H1 (cell line): ENCODE data around the gene CFLAR. TPM values are rescaled to one million over a fixed set of nuclear protein-coding genes. Genes with fewer than 3 reads are reported as not detected.

ENCODE experiments used
- CTCF ChIA-PET: fragments of 300-600 bp; sonication (Branson Sonifier 250); formaldehyde crosslinking; loops from one replicate; lab custom pipeline; 2021; ENCODE audit not compliant: partially characterized antibody; lab: Charles Lee
- POLR2A ChIA-PET: fragments of 300-600 bp; sonication (Branson Sonifier 250); formaldehyde crosslinking; loops from one replicate; lab custom pipeline; 2021; ENCODE audit warnings: inconsistent platforms; ENCODE audit not compliant: partially characterized antibody; lab: Charles Lee
- DNase-seq, 2 experiments: peaks; one replicate each; pipeline versions ENCODE4 v3.0.0 to v3.0.0-alpha.2; 2010 to 2022; ENCODE audit warnings: low spot score in 2 of 2, low read depth in 1 of 2, mixed read lengths in 1 of 2
- FAIRE-seq: peaks from 2 replicates; lab custom pipeline; 2011; peaks lifted over from hg19 to GRCh38; lab: Jason Lieb, UNC
- H2AFZ ChIP-seq: 2 replicates; pipeline ENCODE4 v1.8.1; 2012; ENCODE audit warnings: low read length, inconsistent platforms
- H2AK5ac ChIP-seq: 2 replicates; pipeline ENCODE4 v1.6.1; 2013; ENCODE audit warnings: low read depth, low read length
- H2BK120ac ChIP-seq: replicated peaks from 2 replicates; pipeline ENCODE3; 2013; ENCODE audit warnings: low read depth, low read length, inconsistent platforms
- H2BK12ac ChIP-seq: 2 replicates; pipeline ENCODE4 v1.6.1; 2013; ENCODE audit warnings: low read depth, low read length
- H2BK15ac ChIP-seq: 2 replicates; pipeline ENCODE4 v1.6.1; 2013; ENCODE audit warnings: low read length
- H2BK20ac ChIP-seq: 2 replicates; pipeline ENCODE4 v1.6.1; 2013; ENCODE audit warnings: low read length
- H2BK5ac ChIP-seq: 2 replicates; pipeline ENCODE4 v1.6.1; 2013; ENCODE audit warnings: low read depth, low read length
- H3K14ac ChIP-seq: 2 replicates; pipeline ENCODE4 v1.6.1; 2013; ENCODE audit warnings: inconsistent platforms; ENCODE audit not compliant: insufficient read length
- H3K18ac ChIP-seq: 2 replicates; pipeline ENCODE4 v1.6.1; 2013; ENCODE audit warnings: low read length; ENCODE audit errors: extremely low read depth
- H3K23ac ChIP-seq: 2 replicates; pipeline ENCODE4 v1.6.1; 2013; ENCODE audit warnings: inconsistent platforms; ENCODE audit not compliant: insufficient read length
- H3K23me2 ChIP-seq: 2 replicates; pipeline ENCODE4 v1.6.1; 2013; ENCODE audit warnings: low read depth, low read length
- H3K27ac ChIP-seq: 2 replicates; pipeline ENCODE4 v1.6.1; 2011; ENCODE audit warnings: low read depth, low read length, inconsistent platforms
- H3K27me3 ChIP-seq, 4 experiments: replicated peaks in 1 of 4; 1 replicate in 1 of 4; 2 replicates in 3 of 4; pipeline versions ENCODE4 v1.6.1 to v1.8.1; 2011 to 2013; ENCODE audit warnings: low read length in 3 of 4, mild to moderate bottlenecking in 3 of 4, inconsistent platforms in 2 of 4, mixed read lengths in 2 of 4, moderate library complexity in 1 of 4; ENCODE audit not compliant: control insufficient read depth in 3 of 4, insufficient read depth in 3 of 4; ENCODE audit errors: extremely low read depth in 1 of 4
- H3K36me3 ChIP-seq, 4 experiments: 2 replicates each; pipeline versions ENCODE4 v1.6.1 to v1.8.1; 2011 to 2013; ENCODE audit warnings: mild to moderate bottlenecking in 4 of 4, low read length in 3 of 4, moderate library complexity in 2 of 4, control low read depth in 1 of 4, inconsistent platforms in 1 of 4; ENCODE audit not compliant: insufficient read depth in 4 of 4, control insufficient read depth in 2 of 4
- H3K4ac ChIP-seq: replicated peaks from 2 replicates; pipeline ENCODE3; 2013; ENCODE audit warnings: low read length, low read depth, mixed read lengths, inconsistent platforms; ENCODE audit not compliant: insufficient read length
- H3K4me1 ChIP-seq, 4 experiments: replicated peaks in 1 of 4; 1 replicate in 1 of 4; 2 replicates in 3 of 4; pipeline versions ENCODE4 v1.6.1 to v1.8.1; 2011 to 2013; ENCODE audit warnings: low read length in 3 of 4, inconsistent platforms in 2 of 4, mixed read lengths in 1 of 4; ENCODE audit not compliant: insufficient read depth in 4 of 4, control insufficient read depth in 3 of 4
- H3K4me2 ChIP-seq, 2 experiments: 2 replicates each; pipeline versions ENCODE4 v1.6.1 to v1.8.1; 2011 to 2013; ENCODE audit warnings: low read depth in 2 of 2, low read length in 2 of 2, control low read depth in 1 of 2, inconsistent platforms in 1 of 2, mild to moderate bottlenecking in 1 of 2; ENCODE audit not compliant: insufficient read depth in 1 of 2
- H3K4me3 ChIP-seq, 4 experiments: fragments of 200-600, 300-600 bp in 1 of 4; sonication (generic), shearing (Covaris generic), sonication (Bioruptor Twin) in 1 of 4; 2 replicates each; pipeline versions ENCODE4 v1.5.1 to v1.8.1; 2011 to 2016; ENCODE audit warnings: low read length in 4 of 4, low read depth in 3 of 4, control low read depth in 2 of 4, inconsistent platforms in 2 of 4, mild to moderate bottlenecking in 2 of 4, mixed read lengths in 1 of 4, moderate library complexity in 1 of 4; ENCODE audit not compliant: insufficient read depth in 2 of 4; ENCODE audit errors: extremely low read depth in 1 of 4
- H3K56ac ChIP-seq: replicated peaks from 2 replicates; pipeline ENCODE3; 2013; ENCODE audit warnings: low read depth, mild to moderate bottlenecking, mixed read lengths, low read length, inconsistent platforms; ENCODE audit not compliant: insufficient read length
- H3K79me1 ChIP-seq: 2 replicates; pipeline ENCODE4 v1.6.1; 2013; ENCODE audit warnings: low read depth, low read length, control low read depth
- H3K79me2 ChIP-seq, 2 experiments: 2 replicates each; pipeline versions ENCODE4 v1.6.1 to v1.8.1; 2012 to 2013; ENCODE audit warnings: low read length in 2 of 2, mild to moderate bottlenecking in 2 of 2, inconsistent platforms in 1 of 2; ENCODE audit not compliant: insufficient read depth in 2 of 2, control insufficient read depth in 1 of 2
- H3K9ac ChIP-seq, 4 experiments: replicated peaks in 1 of 4; 1 replicate in 1 of 4; 2 replicates in 3 of 4; pipeline versions ENCODE4 v1.6.1 to v1.8.1; 2011 to 2013; ENCODE audit warnings: low read depth in 3 of 4, low read length in 3 of 4, control low read depth in 2 of 4, mild to moderate bottlenecking in 2 of 4, moderate library complexity in 2 of 4, inconsistent platforms in 1 of 4; ENCODE audit errors: extremely low read depth in 1 of 4
- H3K9me3 ChIP-seq, 2 experiments: 2 replicates each; pipeline versions ENCODE4 v1.6.1 to v1.8.1; 2012 to 2013; ENCODE audit warnings: mild to moderate bottlenecking in 2 of 2, moderate library complexity in 2 of 2, control low read depth in 1 of 2, inconsistent platforms in 1 of 2, low read depth in 1 of 2, low read length in 1 of 2, mixed read lengths in 1 of 2; ENCODE audit not compliant: insufficient read depth in 2 of 2
- H4K20me1 ChIP-seq, 2 experiments: replicated peaks in 1 of 2; 2 replicates each; pipeline versions ENCODE3 to v1.8.1; 2011 to 2013; ENCODE audit warnings: inconsistent platforms in 2 of 2, low read length in 2 of 2, mild to moderate bottlenecking in 1 of 2; ENCODE audit not compliant: insufficient read depth in 2 of 2, control insufficient read depth in 1 of 2
- H4K5ac ChIP-seq: 2 replicates; pipeline ENCODE4 v1.6.1; 2013; ENCODE audit warnings: low read length, low read depth, mixed read lengths, inconsistent platforms; ENCODE audit not compliant: insufficient read length
- H4K8ac ChIP-seq: 2 replicates; pipeline ENCODE4 v1.8.0; 2013; ENCODE audit warnings: mild to moderate bottlenecking, moderate library complexity, low read length, inconsistent platforms; ENCODE audit not compliant: insufficient read depth; ENCODE audit errors: extremely low read depth
- H4K91ac ChIP-seq: replicated peaks from 2 replicates; pipeline ENCODE3; 2013; ENCODE audit warnings: low read length, mixed read lengths, inconsistent platforms; ENCODE audit not compliant: insufficient read length
- CBX8 ChIP-seq: fragments of 300-800, 300-1000 bp; sonication (generic); IDR thresholded peaks from 2 replicates; pipeline ENCODE4 v1.7.1; 2016; ENCODE audit warnings: low read depth, low read length, borderline replicate concordance
- CEBPB ChIP-seq: IDR thresholded peaks from 2 replicates; pipeline ENCODE4 v1.6.1; 2012; ENCODE audit warnings: low read depth, low read length
- GABPA ChIP-seq: IDR thresholded peaks from 2 replicates; pipeline ENCODE4 v1.6.1; 2011; ENCODE audit warnings: mild to moderate bottlenecking, low read length, moderate library complexity, borderline replicate concordance; ENCODE audit not compliant: insufficient read depth
- KDM4A ChIP-seq: IDR thresholded peaks from one replicate; pipeline ENCODE4 v1.7.1; 2012; ENCODE audit warnings: low read depth, mild to moderate bottlenecking, moderate library complexity, low read length, inconsistent platforms; ENCODE audit not compliant: severe bottlenecking
- POLR2A ChIP-seq, 2 experiments: IDR thresholded peaks; 1 replicate in 1 of 2; 2 replicates in 1 of 2; pipeline ENCODE4 v1.6.1; 2011; ENCODE audit warnings: low read depth in 2 of 2, low read length in 2 of 2, mild to moderate bottlenecking in 2 of 2; ENCODE audit errors: control extremely low read depth in 1 of 2
- SP4 ChIP-seq: IDR thresholded peaks from 2 replicates; pipeline ENCODE4 v1.6.1; 2012; ENCODE audit warnings: low read length, inconsistent platforms
- WGBS, 2 experiments: shearing (Covaris generic) in 1 of 2; methylation state at CpG; one replicate each; pipeline versions ENCODE4 v1.1.6 to v1.1.7; 2013 to 2015; ENCODE audit warnings: low lambda C conversion rate in 2 of 2, mixed read lengths in 2 of 2, inconsistent platforms in 1 of 2, low coverage in 1 of 2, missing lambda C conversion rate in 1 of 2; ENCODE audit not compliant: insufficient replicate concordance in 2 of 2, insufficient coverage in 1 of 2, insufficient read length in 1 of 2; ENCODE audit errors: extremely low coverage in 1 of 2, missing lambda C conversion rate in 1 of 2; 5-methylcytosine and 5-hydroxymethylcytosine counted together
- polyA plus RNA-seq, 7 experiments: library from polyadenylated mRNA; depleted of rRNA in 3 of 7; stranded (reverse) in 5 of 7; unstranded in 2 of 7; fragments of >200 nt in 5 of 7; fragments of 200-250 nt in 2 of 7; gene quantifications; 1 replicate in 5 of 7; 2 replicates in 1 of 7; 4 replicates in 1 of 7; pipeline versions ENCODE4 v1.2.1 to v1.2.3, GENCODE V29; 2011 to 2013; ENCODE audit warnings: missing spikeins in 2 of 7, mixed read lengths in 2 of 7
- total RNA-seq: library from RNA; stranded (reverse); fragmentation: NEBNext Ultra II Directional; extraction: Animal tissue kit (Norgen Biotek cat#: 25700); gene quantifications from 2 replicates; pipeline ENCODE4 v1.2.1, GENCODE V29; 2021

The CFLAR gene
- total and polyA plus RNA-seq, 2 of the 8 experiments (the other 6 are each of a cell fraction or from before 2014, with no cell fraction given): 1.1 to 3.9 TPM

DNA sequence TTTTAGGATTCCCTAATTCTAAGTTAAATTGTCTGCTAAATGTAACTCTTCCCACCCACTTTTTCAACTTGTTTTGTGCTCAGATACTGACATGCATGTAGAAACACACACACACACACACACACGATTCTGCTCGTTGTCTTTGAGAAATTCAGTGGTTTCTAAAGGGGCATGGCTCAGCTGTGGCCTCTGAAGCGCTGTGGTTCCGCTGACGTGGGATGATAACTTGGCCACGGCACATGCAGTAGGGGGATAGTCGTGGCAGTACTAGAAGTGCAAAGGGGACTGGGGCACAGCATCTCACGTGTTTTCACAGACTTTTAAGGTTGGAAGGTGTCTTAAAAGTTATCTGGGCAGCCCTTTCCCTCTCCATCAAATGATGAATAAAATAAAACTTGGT lies 85.4 kb downstream of the CFLAR start:
- H2BK120ac ChIP-seq: no peak overlapping the region
- H3K4ac ChIP-seq: no peak overlapping the region
- no peak overlapping the region for H3K4me2 ChIP-seq
- no peaks in the 10 kb centered on the region for H3K27me3 ChIP-seq
- no peak overlapping the region for H2AFZ ChIP-seq
- H3K9ac ChIP-seq: no peak overlapping the region
- no peak overlapping the region for H2BK15ac ChIP-seq
- H2BK12ac ChIP-seq: no peak overlapping the region
- H4K91ac ChIP-seq: no peak overlapping the region
- no peaks in the 10 kb centered on the region for H3K79me1 ChIP-seq
- no peak overlapping the region for H3K23ac ChIP-seq
- H3K36me3 ChIP-seq: no peaks in the 10 kb centered on the region
- ChIA-PET CTCF (interaction anchor here (0.8 to 1.2 kb wide), 4 partner anchors 9 to 148 kb away, joined by 3 to 4 read pairs (median 4); no protein-coding TSS in a partner anchor), POLR2A (interaction anchor here (0.7 kb wide), 1 partner anchor 18 kb away, joined by 3 read pairs; no protein-coding TSS in a partner anchor)
- FAIRE-seq (no peak), DNase-seq (no peak)
- H2AK5ac ChIP-seq: no peak overlapping the region
- no peaks in the 10 kb centered on the region; the same call in 1 of the 2 replicates for H3K23me2 ChIP-seq
- no peaks in the 10 kb centered on the region; a peak in 1 of 7 replicates for H3K4me1 ChIP-seq
- no peak overlapping the region for H2BK5ac ChIP-seq
- no peak overlapping the region for H2BK20ac ChIP-seq
- no peak overlapping the region; the same call in 1 of the 2 replicates for H4K8ac ChIP-seq
- H3K27ac ChIP-seq: no peak overlapping the region
- no peak overlapping the region for H3K4me3 ChIP-seq
- H4K5ac ChIP-seq: no peak overlapping the region
- no peaks in the 10 kb centered on the region for H3K9me3 ChIP-seq
- H3K79me2 ChIP-seq: no peaks in the 10 kb centered on the region
- 87% methylated on average over 8 of the region's 8 CpGs; no CpG with 5 or more reads in 1 of the 2 experiments for WGBS, 2 experiments
- no peak for TF ChIP-seq SP4
- TF ChIP-seq GABPA: no peak
- no peak for TF ChIP-seq CEBPB
- TF ChIP-seq POLR2A (IDR thresholded peaks at IDR 0.05; ENCODE audit: control extremely low read depth in 1 of 2, low read depth in 2 of 2, low read length in 2 of 2): no peak
- TF ChIP-seq KDM4A: no peak
- no peak for TF ChIP-seq CBX8
- no peak overlapping the region for H3K18ac ChIP-seq
- no peaks in the 10 kb centered on the region for H4K20me1 ChIP-seq
- no peak overlapping the region for H3K56ac ChIP-seq
- H3K14ac ChIP-seq: no peak overlapping the region
